Esophagus muscularis mucosa (tissue), 4 donors: ENCODE results near the gene GTF2H4. TPM values are rescaled to one million over a fixed set of nuclear protein-coding genes. Genes with fewer than 3 reads are reported as not detected.
"Not testable (repeated sequence)": the region's sequence is repeated elsewhere in the genome, so short reads cannot be mapped to it uniquely, and the experiment has no call there.

Experiments
- DNase-seq: peaks from one replicate; pipeline ENCODE4 v3.0.0-alpha.2; 2017; ENCODE audit errors: extremely low spot score
- H3K27ac ChIP-seq, 4 donors: fragments of 200-600 bp; sonication (generic); replicated peaks in 1 of 4; 1 replicate in 3 of 4; 2 replicates in 1 of 4; pipeline ENCODE4 v1.5.1; 2016 to 2019; ENCODE audit warnings: mild to moderate bottlenecking in 1 of 4
- H3K27me3 ChIP-seq, 4 donors: fragments of 200-600 bp; sonication (generic); one replicate each; pipeline versions ENCODE4 v1.5.1 to v1.6.0; 2016 to 2019
- H3K36me3 ChIP-seq, 4 donors: fragments of 200-600 bp; sonication (generic); one replicate each; pipeline ENCODE4 v1.5.1; 2016 to 2019
- H3K4me1 ChIP-seq, 4 donors: fragments of 200-600 bp; sonication (generic); one replicate each; pipeline ENCODE4 v1.5.1; 2016 to 2019
- H3K4me3 ChIP-seq, 4 donors: fragments of 200-600 bp; sonication (generic); 1 replicate in 2 of 4; 2 replicates in 2 of 4; pipeline ENCODE4 v1.5.1; 2016 to 2019; ENCODE audit warnings: mild to moderate bottlenecking in 4 of 4, moderate library complexity in 1 of 4
- H3K9me3 ChIP-seq, 4 donors: fragments of 200-600 bp; sonication (generic); 1 replicate in 3 of 4; 2 replicates in 1 of 4; pipeline ENCODE4 v1.5.1; 2016 to 2019
- CTCF ChIP-seq, 3 experiments: fragments of 200-600 bp in 2 of 3; fragments of 450-650 bp in 1 of 3; sonication (generic) in 2 of 3; IDR thresholded peaks; one replicate each; pipeline ENCODE4 v1.5.1; 2017 to 2019; ENCODE audit warnings: antibody characterized with exemption in 3 of 3, mild to moderate bottlenecking in 2 of 3, moderate library complexity in 1 of 3
- EP300 ChIP-seq: sonication (generic); formaldehyde crosslinking; IDR thresholded peaks from one replicate; pipeline ENCODE4 v1.6.1; 2017; ENCODE audit warnings: antibody characterized with exemption
- POLR2A ChIP-seq: fragments of 450-650 bp; IDR thresholded peaks from one replicate; pipeline ENCODE4 v1.6.1; 2017; ENCODE audit warnings: antibody characterized with exemption, moderate library complexity, mild to moderate bottlenecking, low read depth
- POLR2AphosphoS5 ChIP-seq, 2 donors: sonication (generic); formaldehyde crosslinking; IDR thresholded peaks; one replicate each; pipeline ENCODE4 v1.6.1; 2017; ENCODE audit warnings: antibody characterized with exemption in 2 of 2
- WGBS: methylation state at CpG from one replicate; pipeline ENCODE4 v1.1.5; 2018; 5-methylcytosine and 5-hydroxymethylcytosine counted together
- intact Hi-C: fragments of 100-400 bp; cut with DNase I; formaldehyde crosslinking; loops from one replicate; pipeline ENCODE4 v1.15.1; 2023
- total RNA-seq, 4 donors: library from RNA; depleted of rRNA; stranded (reverse); fragments of >200 nt; gene quantifications; one replicate each; pipeline versions ENCODE4 v1.1.0 to v1.2.1, GENCODE V29; 2016

The GTF2H4 gene
- total RNA-seq, 4 donors from 2014 or later: 6.3 to 15.4 (median 8.2) TPM

GRCh38 chr6:30902709-30903108 is 5.3 kb upstream of the GTF2H4 start:
- no peak for TF ChIP-seq EP300
- TF ChIP-seq POLR2AphosphoS5 (IDR thresholded peaks at IDR 0.05): no peak
- no peak for TF ChIP-seq POLR2A
- TF ChIP-seq CTCF (IDR thresholded peaks at IDR 0.05): no peak
- 52% methylated on average over 5 of the region's 5 CpGs for WGBS
- Histone ChIP-seq H3K36me3 (peaks cover 17 to 23% (median 22%) of the 10 kb centered on the region in 4 donors), H3K4me3 (no peak overlapping the region), H3K27me3 (no peaks in the 10 kb centered on the region), H3K9me3 (no peaks in the 10 kb centered on the region), H3K27ac (no peak overlapping the region), H3K4me1 (peaks cover 0 to 6% (median 5%) of the 10 kb centered on the region in 4 donors)
- intact Hi-C loops: no loop called here
- no peak for DNase-seq

DNA sequence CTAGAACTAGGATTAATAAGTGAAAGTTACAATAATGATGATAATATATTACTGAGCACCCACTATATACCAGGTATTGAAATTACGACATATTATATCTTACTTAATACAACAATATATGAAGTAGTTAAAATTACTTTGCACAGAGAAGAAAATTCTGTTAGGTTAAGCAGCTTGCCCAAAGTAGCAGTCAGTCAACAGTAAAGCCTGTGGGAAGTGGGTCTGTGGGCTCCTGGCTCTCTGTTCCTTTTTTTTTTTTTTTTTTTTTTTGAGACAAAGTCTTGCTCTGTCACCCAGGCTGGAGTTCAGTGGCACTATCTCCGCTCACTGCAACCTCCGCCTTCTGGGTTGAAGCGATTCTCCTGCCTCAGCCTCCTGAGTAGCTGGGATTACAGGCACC is 4.8 kb upstream of the GTF2H4 start:
- intact Hi-C loops: no loop called here
- no peak for DNase-seq
- H3K4me3 ChIP-seq: no peak overlapping the region
- peaks cover 12 to 18% (median 16%) of the 10 kb centered on the region in 4 donors for H3K36me3 ChIP-seq
- no peak overlapping the region for H3K27ac ChIP-seq
- TF ChIP-seq EP300: no peak
- TF ChIP-seq CTCF (IDR thresholded peaks at IDR 0.05): no peak
- TF ChIP-seq POLR2AphosphoS5 (IDR thresholded peaks at IDR 0.05): no peak
- TF ChIP-seq POLR2A: no peak
- no peaks in the 10 kb centered on the region for H3K9me3 ChIP-seq
- no peaks in the 10 kb centered on the region for H3K27me3 ChIP-seq
- WGBS: 93% methylated on average over 4 of the region's 4 CpGs
- peaks cover 0 to 6% (median 5%) of the 10 kb centered on the region in 4 donors for H3K4me1 ChIP-seq

GRCh38 chr6:30907290-30907757 is 683 bp upstream of the GTF2H4 start:
- H3K4me1 ChIP-seq: peaks cover 7 to 18% (median 16%) of the 10 kb centered on the region in 4 donors
- DNase-seq, H3K9me3 ChIP-seq, H3K27me3 ChIP-seq, intact Hi-C loops: not testable (repeated sequence)
- H3K27ac ChIP-seq: peak overlapping the region; percentile 7 to 60 (median 34)
- H3K4me3 ChIP-seq: peak overlapping the region; percentile 65 to 82 (median 76)
- 49% methylated on average over 16 of the region's 16 CpGs for WGBS
- H3K36me3 ChIP-seq: peaks cover 9 to 31% (median 26%) of the 10 kb centered on the region in 4 donors

- H3K27me3 ChIP-seq: no peaks in the 10 kb centered on the region
- H3K4me1 ChIP-seq: peaks cover 12 to 27% (median 23%) of the 10 kb centered on the region in 4 donors
- peaks cover 9 to 36% (median 34%) of the 10 kb centered on the region in 4 donors for H3K36me3 ChIP-seq
- no peaks in the 10 kb centered on the region for H3K9me3 ChIP-seq
- 21% methylated on average over 2 of the region's 2 CpGs for WGBS
- H3K27ac ChIP-seq: peak overlapping the region in 2 of 4 donors; percentile 62 to 67
- peak overlapping the region; percentile 65 to 82 (median 76) for H3K4me3 ChIP-seq
- intact Hi-C loops: no loop called here
- no peak for DNase-seq
- TF ChIP-seq POLR2AphosphoS5 (IDR thresholded peaks at IDR 0.05) (no peak), CTCF (IDR thresholded peaks at IDR 0.05) (no peak), POLR2A (no peak), EP300 (no peak)
These were observed 693 bp downstream of the GTF2H4 start for GRCh38 chr6:30908700-30909099.

DNA sequence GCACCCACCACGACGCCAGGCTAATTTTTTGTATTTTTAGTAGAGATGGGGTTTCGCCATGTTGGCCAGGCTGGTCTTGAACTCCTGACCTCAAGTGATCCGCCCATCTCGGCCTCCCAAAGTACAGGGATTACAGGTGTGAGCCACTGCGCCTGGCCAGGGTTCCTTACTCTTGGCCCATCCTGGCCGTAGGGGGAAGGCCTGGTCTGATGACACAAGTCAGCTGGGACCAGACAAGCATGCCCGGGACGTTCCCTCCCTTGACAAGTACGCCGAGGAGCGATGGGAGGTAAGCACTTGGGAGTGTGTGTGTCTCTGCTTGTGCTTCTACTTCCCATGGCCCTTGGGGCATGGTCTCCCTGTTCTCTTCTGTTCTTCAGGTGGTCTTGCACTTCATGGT is 2.5 kb downstream of the GTF2H4 start:
- peaks cover 23 to 41% (median 36%) of the 10 kb centered on the region in 4 donors for H3K4me1 ChIP-seq
- intact Hi-C loops: loop anchor here (5.0 kb wide), 1 partner anchor 177 kb away; no protein-coding TSS in a partner anchor
- H3K9me3 ChIP-seq, H3K4me3 ChIP-seq, DNase-seq, H3K27me3 ChIP-seq, H3K27ac ChIP-seq: not testable (repeated sequence)
- H3K36me3 ChIP-seq: peaks cover 9 to 36% (median 34%) of the 10 kb centered on the region in 4 donors
- 89% methylated on average over 12 of the region's 12 CpGs for WGBS
